Measurements from ENCODE around the gene DARS2.

DARS2 gene

GRCh38 chr1:173889885-173890284 is 65.4 kb downstream of the DARS2 start:
- TF ChIP-seq CTCF (IDR thresholded peaks at IDR 0.05) = no peak
- Histone ChIP-seq H3K4me3 (no peak overlapping the region), H3K27ac (no peak overlapping the region)
- no peak for DNase-seq (ENCODE audit: low spot score)

- TF ChIP-seq CTCF (IDR thresholded peaks at IDR 0.05) = no peak
- no peak for DNase-seq (ENCODE audit: low spot score)
- no peak overlapping the region for H3K27ac ChIP-seq
- H3K4me3 ChIP-seq = no peak overlapping the region
Observed at GRCh38 chr1:173893611-173894010, 69.1 kb downstream of the DARS2 start.

- Histone ChIP-seq H3K27ac (no peak overlapping the region), H3K4me3 (no peak overlapping the region)
- TF ChIP-seq CTCF (IDR thresholded peaks at IDR 0.05) = no peak
- DNase-seq (ENCODE audit: low spot score) = no peak
Observed at GRCh38 chr1:173894189-173894588, 69.7 kb downstream of the DARS2 start.

- DNase-seq (ENCODE audit: low spot score) = no peak
- Histone ChIP-seq H3K4me3 (no peak overlapping the region), H3K27ac (no peak overlapping the region)
- no peak for TF ChIP-seq CTCF (IDR thresholded peaks at IDR 0.05)
Observed at GRCh38 chr1:173900427-173900826, 76.0 kb downstream of the DARS2 start.

- no peak for TF ChIP-seq CTCF (IDR thresholded peaks at IDR 0.05)
- no peak for DNase-seq (ENCODE audit: low spot score)
Observed at GRCh38 chr1:173900992-173901391, 76.5 kb downstream of the DARS2 start.

GRCh38 chr1:173903827-173904531 is 79.5 kb downstream of the DARS2 start:
- DNase-seq (ENCODE audit: low spot score) = no peak
- no peak for TF ChIP-seq CTCF (IDR thresholded peaks at IDR 0.05)
- Histone ChIP-seq H3K27ac (no peak overlapping the region), H3K4me3 (no peak overlapping the region)

More at GRCh38 chr1:173900992-173901391, 76.5 kb downstream of the DARS2 start:
- Histone ChIP-seq H3K27ac (no peak overlapping the region), H3K4me3 (no peak overlapping the region)
